DOHH2 (cell line): Measurements from ENCODE around the gene PRKAB1.

Source experiments
- CTCF ChIP-seq: fragments of 200-600 bp; sonication (generic); IDR thresholded peaks from one replicate; pipeline ENCODE4 v1.5.1; 2014; ENCODE audit warnings: antibody characterized with exemption, mild to moderate bottlenecking, low read depth, low read length; ENCODE audit not compliant: poor library complexity, severe bottlenecking
- EZH2phosphoT487 ChIP-seq: fragments of 200-600 bp; sonication (generic); IDR thresholded peaks from 2 replicates; pipeline ENCODE4 v1.6.1; 2017; ENCODE audit warnings: borderline replicate concordance, mild to moderate bottlenecking, antibody characterized with exemption, low read length, moderate library complexity, mixed read lengths

- TF ChIP-seq CTCF, result no peak
- TF ChIP-seq EZH2phosphoT487, result no peak
Measured at GRCh38 chr12:119681111-119681510, 13.2 kb downstream of the PRKAB1 start.
